ENCODE measurements around the gene TAF10.

DNA sequence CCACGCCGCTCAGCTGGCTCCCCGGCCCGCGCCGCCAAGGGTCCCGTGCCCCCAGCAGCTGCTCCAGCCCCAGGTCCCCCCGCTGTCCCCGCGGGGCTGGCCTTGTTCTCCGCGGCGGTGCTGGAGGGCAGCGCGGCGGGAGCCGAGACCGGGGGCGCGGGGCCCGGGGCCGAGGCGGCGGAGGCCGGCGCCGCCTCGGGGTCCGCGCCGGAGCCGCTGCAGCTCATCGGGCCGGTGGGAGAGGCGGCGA is 128 bp downstream of the TAF10 start:
- TF ChIP-seq CTCF (conservative IDR thresholded peaks at IDR 0.05) (no peak), ZFX (IDR thresholded peaks at IDR 0.05) (peak; percentile 34; the same call in 1 of the 2 replicates)

All from C4-2B (cell line).